GM10847 (cell line): ENCODE results near the gene SPRY4.

ENCODE experiments used
- POLR2A ChIP-seq: IDR thresholded peaks from 2 replicates; pipeline ENCODE4 v1.6.1; 2011; ENCODE audit not compliant: insufficient read length; ENCODE audit errors: extremely low read depth

The SPRY4 gene

GRCh38 chr5:142320430-142320738, 4.4 kb downstream of the SPRY4 start:
- no peak for TF ChIP-seq POLR2A

- TF ChIP-seq POLR2A, result no peak
These were observed 5.0 kb downstream of the SPRY4 start for GRCh38 chr5:142319560-142320429.

GRCh38 chr5:142319105-142319504, 5.7 kb downstream of the SPRY4 start:
- TF ChIP-seq POLR2A, result no peak

- TF ChIP-seq POLR2A, result no peak
These were observed 7.1 kb downstream of the SPRY4 start for GRCh38 chr5:142317753-142318152.

GRCh38 chr5:142317173-142317572, 7.6 kb downstream of the SPRY4 start:
- TF ChIP-seq POLR2A, result no peak

GRCh38 chr5:142316681-142317080, 8.1 kb downstream of the SPRY4 start:
- no peak for TF ChIP-seq POLR2A

- no peak for TF ChIP-seq POLR2A
These were observed 8.8 kb downstream of the SPRY4 start for GRCh38 chr5:142316051-142316450.

GRCh38 chr5:142315096-142315900, 9.5 kb downstream of the SPRY4 start:
- no peak for TF ChIP-seq POLR2A

- no peak for TF ChIP-seq POLR2A
These were observed 10.2 kb downstream of the SPRY4 start for GRCh38 chr5:142314606-142315005.

- no peak for TF ChIP-seq POLR2A
These were observed 10.7 kb downstream of the SPRY4 start for GRCh38 chr5:142314109-142314508.

GRCh38 chr5:142313682-142314081, 11.1 kb downstream of the SPRY4 start:
- no peak for TF ChIP-seq POLR2A

- no peak for TF ChIP-seq POLR2A
These were observed 11.5 kb downstream of the SPRY4 start for GRCh38 chr5:142313275-142313674.

- TF ChIP-seq POLR2A, result no peak
These were observed 12.4 kb downstream of the SPRY4 start for GRCh38 chr5:142312399-142312798.

- TF ChIP-seq POLR2A, result no peak
These were observed 13.1 kb downstream of the SPRY4 start for GRCh38 chr5:142311725-142312124.

GRCh38 chr5:142310803-142311202, 14.0 kb downstream of the SPRY4 start:
- TF ChIP-seq POLR2A, result no peak

- no peak for TF ChIP-seq POLR2A
These were observed 15.0 kb downstream of the SPRY4 start for GRCh38 chr5:142309747-142310318.
